Activated CD8-positive, alpha-beta T cell treated with anti-CD3 and anti-CD28 coated beads for 36 hours (primary cell): ENCODE measurements around the gene GTF2IRD1. TPM values are rescaled to one million over a fixed set of nuclear protein-coding genes. Genes with fewer than 3 reads are reported as not detected.

Experiments used
- ATAC-seq: fragments of 200-7000 bp; cut with Tn5 transposase; one replicate; pipeline ENCODE4 v1.10.0; 2021; ENCODE audit warnings: mild to moderate bottlenecking, moderate library complexity
- CTCF ChIA-PET: fragments of 350-600 bp; sonication (Branson Sonifier 250); formaldehyde crosslinking; loops from one replicate; lab custom pipeline; 2021; ENCODE audit warnings: antibody characterized with exemption; lab: Charles Lee
- POLR2A ChIA-PET: fragments of 350-600 bp; sonication (Branson Sonifier 250); formaldehyde crosslinking; loops from one replicate; lab custom pipeline; 2021; ENCODE audit warnings: antibody characterized with exemption; lab: Charles Lee
- DNase-seq: peaks from one replicate; pipeline ENCODE4 v3.0.0-alpha.2; 2020
- H3K27ac Mint-ChIP-seq: one replicate; pipeline ENCODE4 v1.8.0; 2021; ENCODE audit warnings: mild to moderate bottlenecking, mixed read lengths
- H3K27me3 Mint-ChIP-seq: one replicate; pipeline ENCODE4 v1.8.0; 2021; ENCODE audit warnings: mixed read lengths
- H3K36me3 Mint-ChIP-seq: one replicate; pipeline ENCODE4 v1.8.0; 2021; ENCODE audit warnings: low read depth, mixed read lengths
- H3K4me1 Mint-ChIP-seq: one replicate; pipeline ENCODE4 v1.8.0; 2021; ENCODE audit warnings: low read depth, mixed read lengths
- H3K4me3 Mint-ChIP-seq: one replicate; pipeline ENCODE4 v1.8.0; 2021; ENCODE audit warnings: mild to moderate bottlenecking, moderate library complexity, mixed read lengths
- H3K9me3 Mint-ChIP-seq: one replicate; pipeline ENCODE4 v1.8.0; 2021; ENCODE audit warnings: mixed read lengths
- CTCF ChIP-seq: fragments of 200-600 bp; IDR thresholded peaks from one replicate; pipeline ENCODE4 v1.8.0; 2022; ENCODE audit warnings: antibody characterized with exemption, mild to moderate bottlenecking
- intact Hi-C: fragments of 100-400 bp; cut with micrococcal nuclease; formaldehyde crosslinking; loops from one replicate; pipeline ENCODE4 v1.10.0; 2022
- total RNA-seq, 2 experiments: library from RNA; stranded (reverse); gene quantifications; one replicate each; pipeline ENCODE4 v1.2.3, GENCODE V29; 2021

The GTF2IRD1 gene
- total RNA-seq, 2 experiments from 2014 or later: 1.2 to 1.4 TPM

DNA sequence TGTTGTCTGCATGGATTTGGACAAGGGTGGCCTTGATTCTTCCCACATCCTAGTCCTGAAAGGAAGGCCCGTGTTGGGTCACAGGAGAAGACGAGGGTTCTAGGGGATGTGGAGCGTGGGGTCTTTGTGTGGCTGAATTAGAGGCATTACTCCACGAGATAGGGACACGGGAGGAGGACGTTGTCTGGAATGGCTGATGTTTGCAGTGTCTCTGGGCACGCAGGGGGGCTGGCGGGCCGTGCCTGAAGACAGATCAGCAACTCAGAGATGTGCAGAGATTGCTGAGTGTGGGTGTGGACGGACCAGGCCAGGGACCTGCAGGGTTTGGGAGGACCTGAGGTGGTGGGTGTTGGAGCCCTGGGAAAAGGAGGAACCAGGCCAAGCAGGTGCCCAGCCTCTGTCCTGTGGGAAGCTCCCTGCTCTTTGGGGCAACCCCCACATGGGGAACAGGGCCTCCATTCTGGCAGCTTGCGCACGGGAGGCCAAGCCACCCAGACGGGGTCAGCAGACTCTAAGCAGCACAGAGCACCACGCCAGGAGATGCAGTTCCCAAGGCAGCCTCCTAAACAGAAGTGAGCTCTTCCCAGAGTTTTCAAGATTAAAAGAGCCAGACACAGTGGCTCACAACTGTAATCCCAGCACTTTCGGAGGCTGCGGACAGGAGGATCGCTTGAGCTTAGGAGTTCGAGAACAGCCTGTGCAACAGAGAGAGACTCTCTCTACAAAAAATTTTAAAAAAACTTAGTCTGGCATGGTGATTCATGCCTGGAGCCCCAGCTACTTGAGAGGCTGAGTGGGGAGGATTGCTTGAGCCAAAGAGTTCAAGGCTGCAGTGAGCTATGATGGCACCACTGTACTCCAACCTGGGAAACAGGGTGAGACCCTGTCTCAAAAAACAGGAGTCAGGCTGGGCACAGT, 132.8 kb downstream of the GTF2IRD1 start:
- H3K4me1 Mint-ChIP-seq: no peaks in the 10 kb centered on the region
- H3K36me3 Mint-ChIP-seq: no peaks in the 10 kb centered on the region
- no peaks in the 10 kb centered on the region for H3K9me3 Mint-ChIP-seq
- ChIA-PET CTCF (no interaction called here), POLR2A (no interaction called here)
- no peak overlapping the region for H3K27ac Mint-ChIP-seq
- DNase-seq (no peak), ATAC-seq (no peak)
- no peak for TF ChIP-seq CTCF
- no peak overlapping the region for H3K4me3 Mint-ChIP-seq
- intact Hi-C loops: no loop called here
- H3K27me3 Mint-ChIP-seq: no peaks in the 10 kb centered on the region

GRCh38 chr7:74587435-74588126, 133.9 kb downstream of the GTF2IRD1 start:
- Mint-ChIP-seq H3K27me3 (no peaks in the 10 kb centered on the region), H3K4me1 (no peaks in the 10 kb centered on the region), H3K36me3 (no peaks in the 10 kb centered on the region), H3K9me3 (no peaks in the 10 kb centered on the region), H3K4me3 (no peak overlapping the region), H3K27ac (no peak overlapping the region)
- DNase-seq (no peak), ATAC-seq (no peak)
- intact Hi-C loops: no loop called here
- CTCF ChIA-PET: no interaction called here
- POLR2A ChIA-PET: no interaction called here
- no peak for TF ChIP-seq CTCF

DNA sequence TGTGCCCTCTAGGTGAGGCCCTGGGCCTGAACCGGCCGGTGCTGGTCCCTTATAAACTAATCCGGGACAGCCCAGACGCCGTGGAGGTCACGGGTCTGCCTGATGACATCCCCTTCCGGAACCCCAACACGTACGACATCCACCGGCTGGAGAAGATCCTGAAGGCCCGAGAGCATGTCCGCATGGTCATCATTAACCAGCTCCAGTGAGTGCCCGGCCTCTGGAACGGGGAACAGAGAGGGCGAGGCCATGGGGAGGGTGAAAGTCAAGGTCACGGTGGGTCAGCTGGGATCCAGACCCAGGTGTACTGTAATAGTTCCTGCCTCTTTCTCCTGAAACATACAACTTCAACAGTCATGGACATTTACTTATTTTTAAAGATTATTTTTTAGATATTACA, 137.1 kb downstream of the GTF2IRD1 start:
- Mint-ChIP-seq H3K9me3 (no peaks in the 10 kb centered on the region), H3K36me3 (no peaks in the 10 kb centered on the region), H3K4me3 (no peak overlapping the region), H3K27me3 (no peaks in the 10 kb centered on the region), H3K27ac (no peak overlapping the region), H3K4me1 (no peaks in the 10 kb centered on the region)
- no peak for DNase-seq
- ChIA-PET CTCF (no interaction called here), POLR2A (no interaction called here)
- no peak for TF ChIP-seq CTCF
- intact Hi-C loops: no loop called here
- ATAC-seq: no peak

GRCh38 chr7:74598558-74598957, 144.9 kb downstream of the GTF2IRD1 start:
- intact Hi-C loops: no loop called here
- TF ChIP-seq CTCF: no peak
- Mint-ChIP-seq H3K9me3 (no peaks in the 10 kb centered on the region), H3K4me1 (peaks cover 6% of the 10 kb centered on the region), H3K36me3 (no peaks in the 10 kb centered on the region), H3K27ac (no peak overlapping the region), H3K27me3 (no peaks in the 10 kb centered on the region), H3K4me3 (no peak overlapping the region)
- DNase-seq (no peak), ATAC-seq (no peak)
- ChIA-PET CTCF (no interaction called here), POLR2A (no interaction called here)

- no peaks in the 10 kb centered on the region for H3K36me3 Mint-ChIP-seq
- H3K4me3 Mint-ChIP-seq: no peak overlapping the region
- ATAC-seq (peak; percentile 64), DNase-seq (peak; percentile 40)
- intact Hi-C loops: no loop called here
- no peak overlapping the region for H3K27ac Mint-ChIP-seq
- CTCF ChIA-PET: no interaction called here
- H3K4me1 Mint-ChIP-seq: peaks cover 6% of the 10 kb centered on the region
- TF ChIP-seq CTCF: no peak
- no peaks in the 10 kb centered on the region for H3K27me3 Mint-ChIP-seq
- POLR2A ChIA-PET: no interaction called here
- no peaks in the 10 kb centered on the region for H3K9me3 Mint-ChIP-seq
Measured at GRCh38 chr7:74599244-74599643, 145.5 kb downstream of the GTF2IRD1 start.
